Sigmoid colon (tissue), 4 donors: Measurements from ENCODE around the gene LPCAT1.

Source experiments
- EP300 ChIP-seq, 4 donors: sonication (generic); formaldehyde crosslinking; IDR thresholded peaks; one replicate each; pipeline ENCODE4 v1.6.1; 2017; ENCODE audit warnings: antibody characterized with exemption in 4 of 4
- POLR2A ChIP-seq, 2 donors: fragments of 450-650 bp; IDR thresholded peaks; one replicate each; pipeline ENCODE4 v1.6.1; 2016; ENCODE audit warnings: antibody characterized with exemption in 2 of 2, mild to moderate bottlenecking in 2 of 2, moderate library complexity in 2 of 2
- POLR2AphosphoS5 ChIP-seq, 4 donors: sonication (generic); formaldehyde crosslinking; IDR thresholded peaks; one replicate each; pipeline ENCODE4 v1.6.1; 2017; ENCODE audit warnings: antibody characterized with exemption in 4 of 4
- TF ChIP-seq, protein P1 (sequence below), 4 experiments: fragments of 450-650 bp in 3 of 4; fragments of 200-600 bp in 1 of 4; IDR thresholded peaks; one replicate each; pipeline ENCODE4 v1.5.1; 2016 to 2019; ENCODE audit warnings: antibody characterized with exemption in 4 of 4, mild to moderate bottlenecking in 3 of 4, moderate library complexity in 2 of 4

DNA sequence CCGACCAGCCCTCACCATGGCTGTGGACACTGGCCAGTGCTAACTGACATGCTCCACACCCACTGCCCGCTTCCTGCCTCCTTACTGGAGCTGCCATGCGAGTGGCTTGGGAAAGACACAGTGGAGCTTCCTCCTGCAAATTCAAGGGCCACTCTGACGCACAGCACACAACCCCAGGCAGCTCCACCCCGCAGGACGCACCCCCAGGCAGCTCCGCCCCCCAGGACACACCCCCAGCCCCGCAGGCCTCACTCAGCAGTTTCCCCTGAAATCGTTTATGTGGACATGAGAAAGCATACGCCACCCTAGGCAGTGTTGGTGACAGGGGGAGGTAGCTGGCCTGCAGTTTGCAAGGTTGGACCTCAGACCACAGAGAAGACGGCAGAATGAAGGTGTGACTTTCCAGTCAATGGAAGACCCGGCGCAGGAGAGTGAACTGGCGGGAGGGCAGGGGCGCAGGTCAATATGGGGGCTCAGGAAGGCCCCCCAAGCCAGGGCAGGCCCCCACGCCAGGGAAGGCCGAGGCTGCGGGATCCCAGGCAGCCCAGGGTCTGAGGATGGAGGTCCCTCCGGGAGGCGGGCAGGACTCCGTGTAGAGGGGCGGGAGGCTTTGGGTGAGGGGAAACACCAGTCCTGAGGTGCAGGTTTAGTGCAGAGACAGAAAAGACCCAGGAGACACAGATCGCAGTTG is 21.6 kb downstream of the LPCAT1 start:
- TF ChIP-seq, protein P1, sequence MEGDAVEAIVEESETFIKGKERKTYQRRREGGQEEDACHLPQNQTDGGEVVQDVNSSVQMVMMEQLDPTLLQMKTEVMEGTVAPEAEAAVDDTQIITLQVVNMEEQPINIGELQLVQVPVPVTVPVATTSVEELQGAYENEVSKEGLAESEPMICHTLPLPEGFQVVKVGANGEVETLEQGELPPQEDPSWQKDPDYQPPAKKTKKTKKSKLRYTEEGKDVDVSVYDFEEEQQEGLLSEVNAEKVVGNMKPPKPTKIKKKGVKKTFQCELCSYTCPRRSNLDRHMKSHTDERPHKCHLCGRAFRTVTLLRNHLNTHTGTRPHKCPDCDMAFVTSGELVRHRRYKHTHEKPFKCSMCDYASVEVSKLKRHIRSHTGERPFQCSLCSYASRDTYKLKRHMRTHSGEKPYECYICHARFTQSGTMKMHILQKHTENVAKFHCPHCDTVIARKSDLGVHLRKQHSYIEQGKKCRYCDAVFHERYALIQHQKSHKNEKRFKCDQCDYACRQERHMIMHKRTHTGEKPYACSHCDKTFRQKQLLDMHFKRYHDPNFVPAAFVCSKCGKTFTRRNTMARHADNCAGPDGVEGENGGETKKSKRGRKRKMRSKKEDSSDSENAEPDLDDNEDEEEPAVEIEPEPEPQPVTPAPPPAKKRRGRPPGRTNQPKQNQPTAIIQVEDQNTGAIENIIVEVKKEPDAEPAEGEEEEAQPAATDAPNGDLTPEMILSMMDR (IDR thresholded peaks at IDR 0.05) = no peak
- TF ChIP-seq POLR2A (IDR thresholded peaks at IDR 0.05) (no peak), POLR2AphosphoS5 (IDR thresholded peaks at IDR 0.05) (peak in 1 of 4 donors; percentile 34), EP300 (IDR thresholded peaks at IDR 0.05) (no peak)
